ENCODE data around the gene ALK.

ALK gene

DNA sequence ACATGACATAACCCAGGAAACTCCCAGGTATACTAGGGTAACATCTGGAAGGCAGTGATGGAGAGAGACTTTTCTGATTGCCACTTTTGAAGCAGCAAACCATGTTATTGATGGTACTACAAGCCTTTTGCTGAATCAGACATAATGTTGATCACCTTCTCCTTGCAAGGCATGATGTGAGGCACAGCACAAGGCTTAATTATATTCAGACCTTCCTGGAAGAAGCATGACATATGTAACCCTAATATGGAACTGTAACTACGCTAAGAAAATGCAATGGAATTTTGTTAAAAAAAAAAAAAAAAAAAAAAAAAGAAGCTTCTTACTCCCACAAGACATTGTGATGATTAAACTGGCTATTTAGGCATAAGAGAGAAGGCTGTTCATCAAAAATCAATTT is 145.4 kb downstream of the ALK start:
- no peaks in the 10 kb centered on the region for H3K9me3 ChIP-seq (replicated peaks in 1 of 2; ENCODE audit: control insufficient read depth in 2 of 2, insufficient read depth in 1 of 2, low read depth in 1 of 2, low read length in 2 of 2)
- H2BK15ac ChIP-seq (ENCODE audit: low read length), result no peak overlapping the region
- H3K4ac ChIP-seq (ENCODE audit: low read length), result no peak overlapping the region
- no peak overlapping the region for H2BK12ac ChIP-seq (ENCODE audit: low read length)
- H3K4me1 ChIP-seq (ENCODE audit: control insufficient read depth in 2 of 2, insufficient read depth in 1 of 2, low read depth in 1 of 2, low read length in 2 of 2), result peaks cover 0 to 2% of the 10 kb centered on the region in 2 donors
- H2AK5ac ChIP-seq (ENCODE audit: low read depth, low read length), result no peak overlapping the region
- no peak overlapping the region for H3K23ac ChIP-seq (ENCODE audit: low read depth, low read length, poor library complexity)
- H3K14ac ChIP-seq (ENCODE audit: low read length), result no peak overlapping the region
- no peak overlapping the region for H4K8ac ChIP-seq (ENCODE audit: low read depth, low read length)
- H3K36me3 ChIP-seq (replicated peaks in 1 of 2; ENCODE audit: control insufficient read depth in 2 of 2, insufficient read depth in 2 of 2, low read length in 2 of 2), result no peaks in the 10 kb centered on the region
- H3K18ac ChIP-seq (ENCODE audit: low read length), result no peak overlapping the region
- no peaks in the 10 kb centered on the region for H3K27me3 ChIP-seq (ENCODE audit: control insufficient read depth in 3 of 3, insufficient read depth in 3 of 3, low read depth in 1 of 3, low read length in 3 of 3)
- no peak overlapping the region for H2AFZ ChIP-seq (ENCODE audit: low read length)
- no peak overlapping the region for H3K4me3 ChIP-seq (ENCODE audit: low read length in 2 of 2)
- DNase-seq (ENCODE audit: low spot score), result no peak
- H3K9ac ChIP-seq (ENCODE audit: low read depth, low read length, poor library complexity), result no peak overlapping the region
- H3K27ac ChIP-seq (replicated peaks; ENCODE audit: low read length), result no peak overlapping the region
- no CpG with 5 or more reads among the region's 1 CpG for WGBS, 2 donors (ENCODE audit: extremely low coverage in 2 of 2, insufficient read length in 2 of 2, insufficient replicate concordance in 1 of 2)
- no peak overlapping the region for H2BK5ac ChIP-seq (ENCODE audit: low read length)
- H3K4me2 ChIP-seq (ENCODE audit: insufficient read depth, low read length, poor library complexity, severe bottlenecking), result no peak overlapping the region
- no peak overlapping the region for H4K91ac ChIP-seq (ENCODE audit: low read depth, low read length, poor library complexity)
- no peaks in the 10 kb centered on the region for H3K79me1 ChIP-seq (ENCODE audit: low read depth, low read length)
- H2BK120ac ChIP-seq (ENCODE audit: low read depth, low read length), result no peak overlapping the region

DNA sequence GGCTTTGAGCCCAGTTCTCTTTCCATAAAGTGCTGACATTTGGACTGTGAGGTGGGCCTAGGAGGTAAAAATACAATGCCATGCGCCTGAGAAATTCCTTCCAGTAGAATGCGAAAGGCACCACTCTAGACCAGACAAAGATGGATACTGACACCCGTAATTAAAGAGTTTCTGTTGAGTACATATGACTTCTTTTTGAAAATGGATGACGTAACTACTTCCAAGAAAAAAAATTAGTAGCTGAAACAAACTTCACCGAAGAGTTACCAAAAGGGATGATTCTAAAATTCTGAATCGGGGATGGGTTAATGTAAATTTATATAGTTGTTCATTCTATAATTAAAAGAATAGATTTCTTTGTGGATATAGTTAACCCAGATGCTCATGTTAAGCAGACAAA is 146.8 kb downstream of the ALK start:
- H3K18ac ChIP-seq (ENCODE audit: low read length), result no peak overlapping the region
- H3K14ac ChIP-seq (ENCODE audit: low read length), result no peak overlapping the region
- H3K4me1 ChIP-seq (ENCODE audit: control insufficient read depth in 2 of 2, insufficient read depth in 1 of 2, low read depth in 1 of 2, low read length in 2 of 2), result peaks cover 0 to 2% of the 10 kb centered on the region in 2 donors
- H3K4me2 ChIP-seq (ENCODE audit: insufficient read depth, low read length, poor library complexity, severe bottlenecking), result no peak overlapping the region
- H3K9me3 ChIP-seq (replicated peaks in 1 of 2; ENCODE audit: control insufficient read depth in 2 of 2, insufficient read depth in 1 of 2, low read depth in 1 of 2, low read length in 2 of 2), result no peaks in the 10 kb centered on the region
- no peak overlapping the region for H2AFZ ChIP-seq (ENCODE audit: low read length)
- H3K23ac ChIP-seq (ENCODE audit: low read depth, low read length, poor library complexity), result no peak overlapping the region
- no peak overlapping the region for H2BK5ac ChIP-seq (ENCODE audit: low read length)
- no peak for DNase-seq (ENCODE audit: low spot score)
- H4K8ac ChIP-seq (ENCODE audit: low read depth, low read length), result no peak overlapping the region
- H3K79me1 ChIP-seq (ENCODE audit: low read depth, low read length), result no peaks in the 10 kb centered on the region
- no peak overlapping the region for H2BK120ac ChIP-seq (ENCODE audit: low read depth, low read length)
- no CpG with 5 or more reads among the region's 6 CpGs for WGBS, 2 donors (ENCODE audit: extremely low coverage in 2 of 2, insufficient read length in 2 of 2, insufficient replicate concordance in 1 of 2)
- H3K27me3 ChIP-seq (ENCODE audit: control insufficient read depth in 3 of 3, insufficient read depth in 3 of 3, low read depth in 1 of 3, low read length in 3 of 3), result no peaks in the 10 kb centered on the region
- no peak overlapping the region for H4K91ac ChIP-seq (ENCODE audit: low read depth, low read length, poor library complexity)
- no peak overlapping the region for H2BK12ac ChIP-seq (ENCODE audit: low read length)
- H3K4ac ChIP-seq (ENCODE audit: low read length), result no peak overlapping the region
- H3K9ac ChIP-seq (ENCODE audit: low read depth, low read length, poor library complexity), result no peak overlapping the region
- H2AK5ac ChIP-seq (ENCODE audit: low read depth, low read length), result no peak overlapping the region
- no peak overlapping the region for H3K27ac ChIP-seq (replicated peaks; ENCODE audit: low read length)
- H2BK15ac ChIP-seq (ENCODE audit: low read length), result no peak overlapping the region
- H3K36me3 ChIP-seq (replicated peaks in 1 of 2; ENCODE audit: control insufficient read depth in 2 of 2, insufficient read depth in 2 of 2, low read length in 2 of 2), result no peaks in the 10 kb centered on the region
- H3K4me3 ChIP-seq (ENCODE audit: low read length in 2 of 2), result no peak overlapping the region

DNA sequence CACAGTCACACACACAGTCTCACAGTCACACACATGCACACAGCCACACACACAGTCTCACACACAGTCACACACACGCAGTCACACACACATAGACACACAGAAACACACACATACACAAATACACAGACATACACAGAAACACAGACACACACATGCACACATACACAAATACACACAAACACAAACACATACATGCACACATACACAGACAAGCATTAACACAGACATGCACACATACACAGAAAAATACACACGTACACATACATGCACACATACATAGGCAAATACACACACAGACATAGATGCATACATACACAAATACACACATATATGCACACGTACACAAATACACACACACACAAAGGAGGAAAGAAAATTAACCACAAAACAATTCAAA is 150.5 kb downstream of the ALK start:
- no peaks in the 10 kb centered on the region for H3K36me3 ChIP-seq (replicated peaks in 1 of 2; ENCODE audit: control insufficient read depth in 2 of 2, insufficient read depth in 2 of 2, low read length in 2 of 2)
- H3K4me3 ChIP-seq (ENCODE audit: low read length in 2 of 2), result no peak overlapping the region
- H2AK5ac ChIP-seq (ENCODE audit: low read depth, low read length), result no peak overlapping the region
- H2AFZ ChIP-seq (ENCODE audit: low read length), result no peak overlapping the region
- H3K23ac ChIP-seq (ENCODE audit: low read depth, low read length, poor library complexity), result no peak overlapping the region
- H2BK15ac ChIP-seq (ENCODE audit: low read length), result no peak overlapping the region
- no peaks in the 10 kb centered on the region for H3K27me3 ChIP-seq (ENCODE audit: control insufficient read depth in 3 of 3, insufficient read depth in 3 of 3, low read depth in 1 of 3, low read length in 3 of 3)
- no peak overlapping the region for H3K14ac ChIP-seq (ENCODE audit: low read length)
- no peak overlapping the region for H2BK12ac ChIP-seq (ENCODE audit: low read length)
- no peaks in the 10 kb centered on the region for H3K79me1 ChIP-seq (ENCODE audit: low read depth, low read length)
- no peak overlapping the region for H3K27ac ChIP-seq (replicated peaks; ENCODE audit: low read length)
- H4K8ac ChIP-seq (ENCODE audit: low read depth, low read length), result no peak overlapping the region
- H4K91ac ChIP-seq (ENCODE audit: low read depth, low read length, poor library complexity), result no peak overlapping the region
- no peak overlapping the region for H3K9ac ChIP-seq (ENCODE audit: low read depth, low read length, poor library complexity)
- no peaks in the 10 kb centered on the region for H3K9me3 ChIP-seq (replicated peaks in 1 of 2; ENCODE audit: control insufficient read depth in 2 of 2, insufficient read depth in 1 of 2, low read depth in 1 of 2, low read length in 2 of 2)
- no peak overlapping the region for H2BK5ac ChIP-seq (ENCODE audit: low read length)
- H3K18ac ChIP-seq (ENCODE audit: low read length), result no peak overlapping the region
- H2BK120ac ChIP-seq (ENCODE audit: low read depth, low read length), result no peak overlapping the region
- no peak overlapping the region for H3K4ac ChIP-seq (ENCODE audit: low read length)
- no CpG with 5 or more reads among the region's 3 CpGs for WGBS, 2 donors (ENCODE audit: extremely low coverage in 2 of 2, insufficient read length in 2 of 2, insufficient replicate concordance in 1 of 2)
- peaks cover 0 to 4% of the 10 kb centered on the region in 2 donors for H3K4me1 ChIP-seq (ENCODE audit: control insufficient read depth in 2 of 2, insufficient read depth in 1 of 2, low read depth in 1 of 2, low read length in 2 of 2)
- no peak overlapping the region for H3K4me2 ChIP-seq (ENCODE audit: insufficient read depth, low read length, poor library complexity, severe bottlenecking)
- DNase-seq (ENCODE audit: low spot score), result no peak

DNA sequence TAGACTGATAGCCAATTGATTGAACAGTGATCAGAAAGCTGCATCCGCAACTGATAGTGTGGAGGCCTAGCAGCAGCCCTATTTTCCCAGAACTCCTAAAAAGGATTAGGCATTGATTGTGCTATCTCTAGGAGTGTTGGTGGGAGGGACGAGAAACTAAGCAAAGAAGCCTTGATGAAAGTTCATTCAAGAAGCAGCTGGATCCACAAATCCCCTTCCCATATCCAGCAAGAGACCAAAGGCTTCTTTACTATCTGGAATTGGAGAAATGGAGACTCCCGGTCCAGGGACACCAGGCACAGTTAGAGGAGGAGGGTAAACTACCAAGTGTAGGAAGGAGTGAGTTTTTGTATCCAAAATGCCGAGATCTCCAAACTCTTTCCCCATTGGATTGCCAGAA is 151.5 kb downstream of the ALK start:
- no peaks in the 10 kb centered on the region for H3K9me3 ChIP-seq (replicated peaks in 1 of 2; ENCODE audit: control insufficient read depth in 2 of 2, insufficient read depth in 1 of 2, low read depth in 1 of 2, low read length in 2 of 2)

More for the DNA sequence above, 151.5 kb downstream of the ALK start:
- DNase-seq (ENCODE audit: low spot score), result no peak
- H3K27ac ChIP-seq (replicated peaks; ENCODE audit: low read length), result no peak overlapping the region
- peaks cover 0 to 4% of the 10 kb centered on the region in 2 donors for H3K4me1 ChIP-seq (ENCODE audit: control insufficient read depth in 2 of 2, insufficient read depth in 1 of 2, low read depth in 1 of 2, low read length in 2 of 2)
- no peak overlapping the region for H3K4me3 ChIP-seq (ENCODE audit: low read length in 2 of 2)
- no peaks in the 10 kb centered on the region for H3K79me1 ChIP-seq (ENCODE audit: low read depth, low read length)
- H3K4me2 ChIP-seq (ENCODE audit: insufficient read depth, low read length, poor library complexity, severe bottlenecking), result no peak overlapping the region
- no peak overlapping the region for H2BK15ac ChIP-seq (ENCODE audit: low read length)
- H2BK120ac ChIP-seq (ENCODE audit: low read depth, low read length), result no peak overlapping the region
- WGBS, 2 donors (ENCODE audit: extremely low coverage in 2 of 2, insufficient read length in 2 of 2, insufficient replicate concordance in 1 of 2), result no CpG with 5 or more reads among the region's 4 CpGs
- H2BK5ac ChIP-seq (ENCODE audit: low read length), result no peak overlapping the region
- no peak overlapping the region for H3K18ac ChIP-seq (ENCODE audit: low read length)
- H4K8ac ChIP-seq (ENCODE audit: low read depth, low read length), result no peak overlapping the region
- no peak overlapping the region for H2AK5ac ChIP-seq (ENCODE audit: low read depth, low read length)
- H3K27me3 ChIP-seq (ENCODE audit: control insufficient read depth in 3 of 3, insufficient read depth in 3 of 3, low read depth in 1 of 3, low read length in 3 of 3), result no peaks in the 10 kb centered on the region
- H3K9ac ChIP-seq (ENCODE audit: low read depth, low read length, poor library complexity), result no peak overlapping the region
- no peaks in the 10 kb centered on the region for H3K36me3 ChIP-seq (replicated peaks in 1 of 2; ENCODE audit: control insufficient read depth in 2 of 2, insufficient read depth in 2 of 2, low read length in 2 of 2)
- H4K91ac ChIP-seq (ENCODE audit: low read depth, low read length, poor library complexity), result no peak overlapping the region
- H2AFZ ChIP-seq (ENCODE audit: low read length), result no peak overlapping the region
- H2BK12ac ChIP-seq (ENCODE audit: low read length), result no peak overlapping the region
- H3K4ac ChIP-seq (ENCODE audit: low read length), result no peak overlapping the region
- H3K23ac ChIP-seq (ENCODE audit: low read depth, low read length, poor library complexity), result no peak overlapping the region
- H3K14ac ChIP-seq (ENCODE audit: low read length), result no peak overlapping the region

Measured in neuronal stem cell (in vitro differentiated cells).